T-helper 17 cell (primary cell): ENCODE results near the gene SLAMF1. TPM values are rescaled to one million over a fixed set of nuclear protein-coding genes. Genes with fewer than 3 reads are reported as not detected.

ENCODE experiments used
- ATAC-seq: fragments of 150-1000 bp; cut with Tn5 transposase; 2 replicates; pipeline ENCODE4 v1.10.0; 2021; ENCODE audit warnings: mild to moderate bottlenecking, moderate library complexity
- DNase-seq, 3 donors: peaks; one replicate each; pipeline versions ENCODE4 v3.0.0 to v3.0.0-alpha.2; 2020 to 2021
- H3K9me3 ChIP-seq: one replicate; pipeline ENCODE4 v1.7.0; 2013; ENCODE audit warnings: low read length, mild to moderate bottlenecking; ENCODE audit not compliant: control insufficient read depth, poor library complexity, severe bottlenecking
- H3K27ac Mint-ChIP-seq: one replicate; pipeline ENCODE4 v1.8.0; 2022; ENCODE audit warnings: mild to moderate bottlenecking, moderate library complexity, mixed read lengths
- H3K27me3 Mint-ChIP-seq: one replicate; pipeline ENCODE4 v1.8.0; 2022; ENCODE audit warnings: mixed read lengths
- H3K36me3 Mint-ChIP-seq: one replicate; pipeline ENCODE4 v1.8.0; 2022; ENCODE audit warnings: low read depth, mixed read lengths
- H3K4me1 Mint-ChIP-seq: one replicate; pipeline ENCODE4 v1.8.0; 2022; ENCODE audit warnings: mild to moderate bottlenecking, mixed read lengths
- H3K4me3 Mint-ChIP-seq: one replicate; pipeline ENCODE4 v1.8.0; 2022; ENCODE audit warnings: mild to moderate bottlenecking, moderate library complexity, mixed read lengths
- total RNA-seq, 4 donors: library from RNA in 2 of 4; stranded (reverse) in 2 of 4; gene quantifications; one replicate each; pipeline ENCODE4 v1.2.3 and lab custom pipeline; 2022 to 2026

SLAMF1 gene
- total RNA-seq, 2 donors from 2014 or later: 67.8 to 70.6 TPM

GRCh38 chr1:160672789-160673695 lies 26.2 kb upstream of the SLAMF1 start:
- no peak overlapping the region for H3K4me3 Mint-ChIP-seq
- peaks cover 21% of the 10 kb centered on the region for H3K4me1 Mint-ChIP-seq
- no peak for DNase-seq
- no peaks in the 10 kb centered on the region for H3K9me3 ChIP-seq
- no peaks in the 10 kb centered on the region for H3K27me3 Mint-ChIP-seq
- H3K36me3 Mint-ChIP-seq: peaks cover 7% of the 10 kb centered on the region
- no peak overlapping the region for H3K27ac Mint-ChIP-seq
- peak; percentile 58 for ATAC-seq

- peaks cover 28% of the 10 kb centered on the region for H3K4me1 Mint-ChIP-seq
- no peak overlapping the region for H3K4me3 Mint-ChIP-seq
- peak overlapping the region; percentile 1 for H3K27ac Mint-ChIP-seq
- no peaks in the 10 kb centered on the region for H3K27me3 Mint-ChIP-seq
- DNase-seq (no peak), ATAC-seq (no peak)
- H3K9me3 ChIP-seq: no peaks in the 10 kb centered on the region
- H3K36me3 Mint-ChIP-seq: peaks cover 5% of the 10 kb centered on the region
These were observed 25.0 kb upstream of the SLAMF1 start for GRCh38 chr1:160671603-160672517.

GRCh38 chr1:160670701-160671100 lies 23.9 kb upstream of the SLAMF1 start:
- no peak overlapping the region for H3K4me3 Mint-ChIP-seq
- H3K9me3 ChIP-seq: no peaks in the 10 kb centered on the region
- ATAC-seq (no peak), DNase-seq (no peak)
- H3K4me1 Mint-ChIP-seq: peaks cover 34% of the 10 kb centered on the region
- no peaks in the 10 kb centered on the region for H3K27me3 Mint-ChIP-seq
- H3K36me3 Mint-ChIP-seq: peaks cover 5% of the 10 kb centered on the region
- H3K27ac Mint-ChIP-seq: no peak overlapping the region

GRCh38 chr1:160669802-160670201 lies 23.0 kb upstream of the SLAMF1 start:
- H3K9me3 ChIP-seq: no peaks in the 10 kb centered on the region
- Mint-ChIP-seq H3K4me1 (peaks cover 38% of the 10 kb centered on the region), H3K36me3 (peaks cover 5% of the 10 kb centered on the region), H3K27ac (peak overlapping the region; percentile 19), H3K27me3 (no peaks in the 10 kb centered on the region), H3K4me3 (peak overlapping the region; percentile 41)
- DNase-seq (no peak), ATAC-seq (no peak)

GRCh38 chr1:160669276-160669675 lies 22.4 kb upstream of the SLAMF1 start:
- no peaks in the 10 kb centered on the region for H3K9me3 ChIP-seq
- Mint-ChIP-seq H3K4me1 (peaks cover 41% of the 10 kb centered on the region), H3K4me3 (no peak overlapping the region), H3K36me3 (peaks cover 5% of the 10 kb centered on the region), H3K27ac (peak overlapping the region; percentile 19), H3K27me3 (no peaks in the 10 kb centered on the region)
- DNase-seq: no peak
- ATAC-seq: no peak

- ATAC-seq (no peak), DNase-seq (no peak)
- Mint-ChIP-seq H3K27me3 (no peaks in the 10 kb centered on the region), H3K4me3 (no peak overlapping the region), H3K36me3 (peaks cover 5% of the 10 kb centered on the region), H3K4me1 (peaks cover 53% of the 10 kb centered on the region), H3K27ac (peak overlapping the region; percentile 95)
- no peaks in the 10 kb centered on the region for H3K9me3 ChIP-seq
These were observed 21.1 kb upstream of the SLAMF1 start for GRCh38 chr1:160667896-160668295.

- ATAC-seq: no peak
- no peak for DNase-seq
- Mint-ChIP-seq H3K36me3 (peaks cover 5% of the 10 kb centered on the region), H3K27ac (peak overlapping the region; percentile 95), H3K27me3 (no peaks in the 10 kb centered on the region), H3K4me3 (peak overlapping the region; percentile 84), H3K4me1 (peaks cover 62% of the 10 kb centered on the region)
- no peaks in the 10 kb centered on the region for H3K9me3 ChIP-seq
These were observed 19.2 kb upstream of the SLAMF1 start for GRCh38 chr1:160666079-160666442.

GRCh38 chr1:160665330-160666078 lies 18.7 kb upstream of the SLAMF1 start:
- no peak for DNase-seq
- no peaks in the 10 kb centered on the region for H3K9me3 ChIP-seq
- peak overlapping the region; percentile 95 for H3K27ac Mint-ChIP-seq

GRCh38 chr1:160664573-160665051 lies 17.8 kb upstream of the SLAMF1 start:
- peak; percentile 93 for ATAC-seq

More at GRCh38 chr1:160665330-160666078, 18.7 kb upstream of the SLAMF1 start:
- Mint-ChIP-seq H3K27me3 (no peaks in the 10 kb centered on the region), H3K4me1 (peaks cover 59% of the 10 kb centered on the region), H3K4me3 (peak overlapping the region; percentile 84), H3K36me3 (peaks cover 3% of the 10 kb centered on the region)
- ATAC-seq: peak; percentile 39

GRCh38 chr1:160662910-160663309 lies 16.1 kb upstream of the SLAMF1 start:
- Mint-ChIP-seq H3K4me3 (peak overlapping the region; percentile 78), H3K36me3 (peaks cover 1% of the 10 kb centered on the region), H3K4me1 (peaks cover 62% of the 10 kb centered on the region), H3K27ac (peak overlapping the region; percentile 95), H3K27me3 (no peaks in the 10 kb centered on the region)
- no peaks in the 10 kb centered on the region for H3K9me3 ChIP-seq
- ATAC-seq (no peak), DNase-seq (no peak)

More at GRCh38 chr1:160664573-160665051, 17.8 kb upstream of the SLAMF1 start:
- Mint-ChIP-seq H3K4me1 (peaks cover 62% of the 10 kb centered on the region), H3K27ac (peak overlapping the region; percentile 95), H3K27me3 (no peaks in the 10 kb centered on the region), H3K36me3 (peaks cover 3% of the 10 kb centered on the region), H3K4me3 (peak overlapping the region; percentile 84)
- DNase-seq: peak in 1 of 3 donors; percentile 28
- no peaks in the 10 kb centered on the region for H3K9me3 ChIP-seq

- DNase-seq: no peak
- Mint-ChIP-seq H3K4me1 (peaks cover 42% of the 10 kb centered on the region), H3K27me3 (no peaks in the 10 kb centered on the region), H3K4me3 (no peak overlapping the region), H3K36me3 (no peaks in the 10 kb centered on the region), H3K27ac (no peak overlapping the region)
- no peak for ATAC-seq
- no peaks in the 10 kb centered on the region for H3K9me3 ChIP-seq
These were observed 12.7 kb upstream of the SLAMF1 start for GRCh38 chr1:160659566-160659965.

GRCh38 chr1:160658814-160659193 lies 12.0 kb upstream of the SLAMF1 start:
- no peak overlapping the region for H3K4me3 Mint-ChIP-seq
- peaks cover 44% of the 10 kb centered on the region for H3K4me1 Mint-ChIP-seq
- H3K27me3 Mint-ChIP-seq: no peaks in the 10 kb centered on the region
- H3K36me3 Mint-ChIP-seq: no peaks in the 10 kb centered on the region
- DNase-seq (no peak), ATAC-seq (no peak)
- no peak overlapping the region for H3K27ac Mint-ChIP-seq
- H3K9me3 ChIP-seq: no peaks in the 10 kb centered on the region
